H1 (cell line): ENCODE results near the gene AGPS. TPM values are rescaled to one million over a fixed set of nuclear protein-coding genes. Genes with fewer than 3 reads are reported as not detected.

Source experiments
- BRCA1 ChIP-seq: IDR thresholded peaks from 2 replicates; pipeline ENCODE4 v1.6.1; 2012; ENCODE audit warnings: low read depth, low read length, improper control_type of control experiment
- CHD7 ChIP-seq: fragments of 300-600 bp; sonication (generic); IDR thresholded peaks from 2 replicates; pipeline ENCODE4 v1.7.1; 2012; ENCODE audit warnings: low read length, moderate library complexity, mild to moderate bottlenecking, inconsistent platforms; ENCODE audit not compliant: insufficient replicate concordance
- CREB1 ChIP-seq: IDR thresholded peaks from 2 replicates; pipeline ENCODE4 v1.6.1; 2012; ENCODE audit warnings: inconsistent platforms
- KDM1A ChIP-seq: fragments of 200-600, 300-600 bp; sonication (generic); IDR thresholded peaks from 2 replicates; pipeline ENCODE4 v1.7.1; 2016; ENCODE audit warnings: mild to moderate bottlenecking, low read length, borderline replicate concordance
- KDM5A ChIP-seq: fragments of 200-600 bp; IDR thresholded peaks from 2 replicates; pipeline ENCODE4 v1.7.1; 2012; ENCODE audit warnings: mild to moderate bottlenecking, low read length, inconsistent platforms, mixed read lengths
- MAFK ChIP-seq: IDR thresholded peaks from 2 replicates; pipeline ENCODE4 v1.6.1; 2012; ENCODE audit warnings: low read depth, mild to moderate bottlenecking, improper control_type of control experiment, low read length
- RFX5 ChIP-seq: IDR thresholded peaks from 2 replicates; pipeline ENCODE4 v1.6.1; 2011; ENCODE audit warnings: low read depth, low read length, improper control_type of control experiment, borderline replicate concordance
- SAP30 ChIP-seq: fragments of 300-600 bp; sonication (generic); IDR thresholded peaks from 2 replicates; pipeline ENCODE4 v1.7.1; 2012; ENCODE audit warnings: low read length, moderate library complexity, mild to moderate bottlenecking, inconsistent platforms; ENCODE audit not compliant: insufficient read depth, insufficient replicate concordance
- SIN3A ChIP-seq, 2 experiments: IDR thresholded peaks in 1 of 2; conservative IDR thresholded peaks in 1 of 2; 2 replicates each; pipeline ENCODE4 v1.6.1; 2011 to 2012; ENCODE audit warnings: low read length in 2 of 2, improper control_type of control experiment in 1 of 2, low read depth in 1 of 2, mild to moderate bottlenecking in 1 of 2
- SIRT6 ChIP-seq: IDR thresholded peaks from one replicate; pipeline ENCODE4 v1.7.1; 2012; ENCODE audit warnings: low read length, inconsistent platforms
- SP1 ChIP-seq: IDR thresholded peaks from 2 replicates; pipeline ENCODE4 v1.6.1; 2011; ENCODE audit warnings: low read depth, low read length
- SP2 ChIP-seq: IDR thresholded peaks from 2 replicates; pipeline ENCODE4 v1.6.1; 2012; ENCODE audit warnings: mild to moderate bottlenecking, low read length, inconsistent platforms
- TAF1 ChIP-seq: IDR thresholded peaks from 2 replicates; pipeline ENCODE4 v1.6.1; 2011; ENCODE audit warnings: mild to moderate bottlenecking, low read depth, low read length
- polyA plus RNA-seq, 7 experiments: library from polyadenylated mRNA; depleted of rRNA in 3 of 7; stranded (reverse) in 5 of 7; unstranded in 2 of 7; fragments of >200 nt in 5 of 7; fragments of 200-250 nt in 2 of 7; gene quantifications; 1 replicate in 5 of 7; 2 replicates in 1 of 7; 4 replicates in 1 of 7; pipeline versions ENCODE4 v1.2.1 to v1.2.3, GENCODE V29; 2011 to 2013; ENCODE audit warnings: missing spikeins in 2 of 7, mixed read lengths in 2 of 7
- total RNA-seq: library from RNA; stranded (reverse); fragmentation: NEBNext Ultra II Directional; extraction: Animal tissue kit (Norgen Biotek cat#: 25700); gene quantifications from 2 replicates; pipeline ENCODE4 v1.2.1, GENCODE V29; 2021

The AGPS gene
- total and polyA plus RNA-seq, 2 of the 8 experiments (the other 6 are each of a cell fraction or from before 2014, with no cell fraction given): 7.3 to 57.8 TPM

DNA sequence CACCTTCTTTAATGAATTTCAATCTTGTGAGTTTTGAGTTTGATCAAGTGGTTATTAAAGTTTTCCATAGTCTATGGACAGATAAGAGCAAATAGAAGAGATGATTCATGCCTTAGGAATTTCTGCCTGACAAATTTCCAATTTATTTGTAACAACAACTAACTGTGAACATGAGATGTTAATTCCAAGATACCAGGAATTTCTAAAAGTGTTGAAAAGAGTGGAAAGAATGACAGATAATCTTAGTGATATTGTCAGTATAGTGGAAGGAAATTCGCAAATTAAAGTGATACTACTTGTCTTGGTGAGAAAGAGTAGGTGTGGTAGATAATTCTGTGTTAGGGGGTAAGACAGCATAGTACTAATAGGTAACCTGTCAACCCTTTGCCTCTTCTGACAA is 82.4 kb downstream of the AGPS start (continued):
- no peak for TF ChIP-seq CHD7
- TF ChIP-seq SAP30: no peak
- no peak for TF ChIP-seq MAFK
- no peak for TF ChIP-seq SP2
- no peak for TF ChIP-seq KDM5A
- TF ChIP-seq SIN3A (conservative IDR thresholded peaks at IDR 0.05 in 1 of 2, IDR thresholded peaks at IDR 0.05 in 1 of 2; ENCODE audit: low read depth in 1 of 2, low read length in 2 of 2): no peak
- TF ChIP-seq SIRT6: no peak
- TF ChIP-seq CREB1: no peak
- no peak for TF ChIP-seq BRCA1
- TF ChIP-seq TAF1: no peak
- no peak for TF ChIP-seq KDM1A
- TF ChIP-seq SP1: no peak
- TF ChIP-seq RFX5: no peak
